GM21367 (cell line): Measurements from ENCODE around the gene OTUD3.
"Not testable (repeated sequence)": the region's sequence is repeated elsewhere in the genome, so short reads cannot be mapped to it uniquely, and the experiment has no call there.

Experiments
- ATAC-seq: cut with Tn5 transposase; IDR thresholded peaks from one replicate; pipeline ENCODE4 v1.9.1; 2021; ENCODE audit not compliant: unreplicated experiment

OTUD3 gene

GRCh38 chr1:19882111-19883071, at the start of gene OTUD3:
Gene OTUD3 (plus strand): TSS chr1:19882395. CDS start chr1:19882514, 119 bp downstream.
- peak; percentile 82 for ATAC-seq

GRCh38 chr1:19835578-19835977, 46.6 kb upstream of the OTUD3 start:
- no peak for ATAC-seq

- ATAC-seq = no peak
Observed at GRCh38 chr1:19837866-19838265, 44.3 kb upstream of the OTUD3 start.

- ATAC-seq = no peak
Observed at GRCh38 chr1:19840228-19840627, 42.0 kb upstream of the OTUD3 start.

GRCh38 chr1:19844731-19845495, 37.3 kb upstream of the OTUD3 start:
- ATAC-seq = no peak

- ATAC-seq = no peak
Observed at GRCh38 chr1:19845555-19845954, 36.6 kb upstream of the OTUD3 start.

- ATAC-seq = no peak
Observed at GRCh38 chr1:19846338-19846737, 35.9 kb upstream of the OTUD3 start.

- not testable (repeated sequence) for ATAC-seq
Observed at GRCh38 chr1:19847334-19847733, 34.9 kb upstream of the OTUD3 start.

- ATAC-seq = not testable (repeated sequence)
Observed at GRCh38 chr1:19849307-19849706, 32.9 kb upstream of the OTUD3 start.

- no peak for ATAC-seq
Observed at GRCh38 chr1:19850214-19850613, 32.0 kb upstream of the OTUD3 start.

- no peak for ATAC-seq
Observed at GRCh38 chr1:19852036-19852435, 30.2 kb upstream of the OTUD3 start.

- ATAC-seq = no peak
Observed at GRCh38 chr1:19854866-19855265, 27.3 kb upstream of the OTUD3 start.

GRCh38 chr1:19858893-19859292, 23.3 kb upstream of the OTUD3 start:
- ATAC-seq = no peak

GRCh38 chr1:19859876-19860275, 22.3 kb upstream of the OTUD3 start:
- no peak for ATAC-seq

- ATAC-seq = no peak
Observed at GRCh38 chr1:19860418-19860817, 21.8 kb upstream of the OTUD3 start.

GRCh38 chr1:19861034-19861433, 21.2 kb upstream of the OTUD3 start:
- no peak for ATAC-seq

- no peak for ATAC-seq
Observed at GRCh38 chr1:19861842-19862530, 20.2 kb upstream of the OTUD3 start.

GRCh38 chr1:19862944-19863343, 19.3 kb upstream of the OTUD3 start:
- no peak for ATAC-seq

GRCh38 chr1:19864570-19865160, 17.5 kb upstream of the OTUD3 start:
- ATAC-seq = no peak

GRCh38 chr1:19866029-19866428, 16.2 kb upstream of the OTUD3 start:
- ATAC-seq = no peak

- ATAC-seq = no peak
Observed at GRCh38 chr1:19866758-19867157, 15.4 kb upstream of the OTUD3 start.
